Uterus (tissue), 2 donors: ENCODE data around the gene RBX1.

Experiments
- POLR2A ChIP-seq, 2 donors: fragments of 450-650 bp; IDR thresholded peaks; one replicate each; pipeline ENCODE4 v1.6.1; 2016; ENCODE audit warnings: antibody characterized with exemption in 2 of 2, mild to moderate bottlenecking in 1 of 2, moderate library complexity in 1 of 2
- TF ChIP-seq, protein P1 (sequence below), 4 experiments: fragments of 200-600 bp in 2 of 4; fragments of 450-650 bp in 2 of 4; sonication (generic) in 2 of 4; IDR thresholded peaks; one replicate each; pipeline ENCODE4 v1.5.1; 2016 to 2019; ENCODE audit warnings: antibody characterized with exemption in 4 of 4, mild to moderate bottlenecking in 2 of 4, moderate library complexity in 1 of 4

GRCh38 chr22:40966726-40967085 is 15.5 kb downstream of the RBX1 start:
- TF ChIP-seq, protein P1, sequence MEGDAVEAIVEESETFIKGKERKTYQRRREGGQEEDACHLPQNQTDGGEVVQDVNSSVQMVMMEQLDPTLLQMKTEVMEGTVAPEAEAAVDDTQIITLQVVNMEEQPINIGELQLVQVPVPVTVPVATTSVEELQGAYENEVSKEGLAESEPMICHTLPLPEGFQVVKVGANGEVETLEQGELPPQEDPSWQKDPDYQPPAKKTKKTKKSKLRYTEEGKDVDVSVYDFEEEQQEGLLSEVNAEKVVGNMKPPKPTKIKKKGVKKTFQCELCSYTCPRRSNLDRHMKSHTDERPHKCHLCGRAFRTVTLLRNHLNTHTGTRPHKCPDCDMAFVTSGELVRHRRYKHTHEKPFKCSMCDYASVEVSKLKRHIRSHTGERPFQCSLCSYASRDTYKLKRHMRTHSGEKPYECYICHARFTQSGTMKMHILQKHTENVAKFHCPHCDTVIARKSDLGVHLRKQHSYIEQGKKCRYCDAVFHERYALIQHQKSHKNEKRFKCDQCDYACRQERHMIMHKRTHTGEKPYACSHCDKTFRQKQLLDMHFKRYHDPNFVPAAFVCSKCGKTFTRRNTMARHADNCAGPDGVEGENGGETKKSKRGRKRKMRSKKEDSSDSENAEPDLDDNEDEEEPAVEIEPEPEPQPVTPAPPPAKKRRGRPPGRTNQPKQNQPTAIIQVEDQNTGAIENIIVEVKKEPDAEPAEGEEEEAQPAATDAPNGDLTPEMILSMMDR (IDR thresholded peaks at IDR 0.05): no peak
- TF ChIP-seq POLR2A (IDR thresholded peaks at IDR 0.05): no peak
